Measurements from ENCODE around the gene RGS17. TPM values are rescaled to one million over a fixed set of nuclear protein-coding genes. Genes with fewer than 3 reads are reported as not detected.

RGS17 gene
- total RNA-seq, 4 donors from 2014 or later = 1.2 to 18.6 (median 3.4) TPM

DNA sequence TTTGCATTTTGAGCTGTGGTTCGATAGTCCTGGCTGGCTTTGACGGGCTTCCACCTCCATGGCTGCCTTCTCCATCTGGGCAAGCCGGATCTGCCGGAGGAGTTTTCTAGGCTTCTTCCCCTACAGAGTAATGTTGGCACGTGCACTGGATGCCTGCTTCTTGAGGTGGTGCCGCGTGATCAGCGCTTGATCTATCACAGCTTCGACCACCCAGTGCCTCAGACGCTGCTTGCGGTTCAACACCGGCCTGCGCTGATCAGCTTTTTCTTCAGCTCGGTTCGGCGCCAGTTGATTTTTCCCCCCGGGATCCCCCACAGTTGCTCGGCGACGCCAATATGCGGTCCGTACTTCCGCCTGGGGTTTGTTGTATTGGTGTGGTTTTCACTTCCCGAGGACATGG is 171.7 kb downstream of the RGS17 start:
- Histone ChIP-seq H3K4me1 (no peaks in the 10 kb centered on the region), H3K27ac (no peak overlapping the region), H3K36me3 (no peaks in the 10 kb centered on the region), H3K27me3 (no peaks in the 10 kb centered on the region), H3K9me3 (no peaks in the 10 kb centered on the region), H3K4me3 (replicated peaks in 1 of 3) (no peak overlapping the region)
- 94 to 95% methylated on average over 21 to 24 of the region's 24 CpGs for WGBS, 2 donors
- intact Hi-C loops (cut with DNase I) = no loop called here
- DNase-seq = no peak
- TF ChIP-seq, protein P1, sequence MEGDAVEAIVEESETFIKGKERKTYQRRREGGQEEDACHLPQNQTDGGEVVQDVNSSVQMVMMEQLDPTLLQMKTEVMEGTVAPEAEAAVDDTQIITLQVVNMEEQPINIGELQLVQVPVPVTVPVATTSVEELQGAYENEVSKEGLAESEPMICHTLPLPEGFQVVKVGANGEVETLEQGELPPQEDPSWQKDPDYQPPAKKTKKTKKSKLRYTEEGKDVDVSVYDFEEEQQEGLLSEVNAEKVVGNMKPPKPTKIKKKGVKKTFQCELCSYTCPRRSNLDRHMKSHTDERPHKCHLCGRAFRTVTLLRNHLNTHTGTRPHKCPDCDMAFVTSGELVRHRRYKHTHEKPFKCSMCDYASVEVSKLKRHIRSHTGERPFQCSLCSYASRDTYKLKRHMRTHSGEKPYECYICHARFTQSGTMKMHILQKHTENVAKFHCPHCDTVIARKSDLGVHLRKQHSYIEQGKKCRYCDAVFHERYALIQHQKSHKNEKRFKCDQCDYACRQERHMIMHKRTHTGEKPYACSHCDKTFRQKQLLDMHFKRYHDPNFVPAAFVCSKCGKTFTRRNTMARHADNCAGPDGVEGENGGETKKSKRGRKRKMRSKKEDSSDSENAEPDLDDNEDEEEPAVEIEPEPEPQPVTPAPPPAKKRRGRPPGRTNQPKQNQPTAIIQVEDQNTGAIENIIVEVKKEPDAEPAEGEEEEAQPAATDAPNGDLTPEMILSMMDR (IDR thresholded peaks at IDR 0.05) = no peak
- TF ChIP-seq POLR2A (IDR thresholded peaks at IDR 0.05) = no peak

DNA sequence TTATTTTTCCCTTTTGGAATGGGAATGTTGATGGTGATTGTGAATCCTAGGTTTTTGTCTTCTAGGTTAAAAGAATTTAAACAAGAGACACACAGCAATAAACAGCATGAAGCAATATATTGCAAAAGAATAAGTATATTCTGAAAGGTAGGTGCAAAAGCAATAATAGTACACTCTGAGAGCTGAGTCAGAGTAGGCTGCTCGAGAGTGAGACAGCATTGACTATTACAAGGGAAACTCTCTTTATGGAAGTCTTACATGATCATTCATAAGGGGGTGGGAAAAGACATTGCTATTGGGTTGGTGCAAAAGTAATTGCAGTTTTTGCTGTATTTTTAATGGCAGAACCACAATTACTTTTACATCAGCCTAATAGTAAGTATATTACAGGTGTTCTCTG is 173.3 kb downstream of the RGS17 start:
- 82 to 86% methylated on average over 1 of the region's 1 CpG for WGBS, 2 donors
- TF ChIP-seq POLR2A (IDR thresholded peaks at IDR 0.05) = no peak
- TF ChIP-seq, protein P1 (IDR thresholded peaks at IDR 0.05) = no peak
- intact Hi-C loops (cut with DNase I) = no loop called here
- H3K27ac ChIP-seq = no peak overlapping the region
- no peaks in the 10 kb centered on the region for H3K36me3 ChIP-seq
- H3K27me3 ChIP-seq = no peaks in the 10 kb centered on the region
- no peaks in the 10 kb centered on the region for H3K4me1 ChIP-seq
- H3K4me3 ChIP-seq (replicated peaks in 1 of 3) = no peak overlapping the region
- H3K9me3 ChIP-seq = no peaks in the 10 kb centered on the region
- no peak for DNase-seq

Small RNA genes within 50 kb of the gene (small RNA-seq; reads per million reads assigned to genes)
- gene AL080276.1 (not detected), gene RNA5SP224 (not detected)

Other genes starting within 250 kb of the RGS17 start
- gene FBXO5, start 148.2 kb downstream of the RGS17 start, total RNA-seq = 1 to 10 TPM; 5.6 to 7.4 (median 6.2) TPM
- gene MTRF1L, start 128.6 kb downstream of the RGS17 start, total RNA-seq = 10 to 100 TPM; 15.7 to 23.8 (median 17.6) TPM

All from thyroid gland (tissue), 4 donors.